H9 (cell line): Measurements from ENCODE around the gene CFAP97D1. TPM values are rescaled to one million over a fixed set of nuclear protein-coding genes. Genes with fewer than 3 reads are reported as not detected.

Experiments used
- DNase-seq: peaks from one replicate; pipeline ENCODE4 v3.0.0-alpha.2; 2017
- H2AFZ ChIP-seq: one replicate; pipeline ENCODE4 v1.6.1; 2013; ENCODE audit warnings: mild to moderate bottlenecking, low read length, control low read depth, moderate library complexity
- H2AK5ac ChIP-seq: 2 replicates; pipeline ENCODE4 v1.6.1; 2013; ENCODE audit warnings: low read length, control low read depth, mixed read lengths; ENCODE audit not compliant: insufficient read length
- H2BK120ac ChIP-seq: one replicate; pipeline ENCODE4 v1.6.1; 2013; ENCODE audit warnings: low read depth, mild to moderate bottlenecking, low read length, control low read depth, inconsistent platforms; ENCODE audit not compliant: poor library complexity, severe bottlenecking
- H2BK12ac ChIP-seq: 2 replicates; pipeline ENCODE4 v1.6.1; 2013; ENCODE audit warnings: low read length, control low read depth, mixed read lengths, low read depth; ENCODE audit not compliant: insufficient read length
- H2BK15ac ChIP-seq: 2 replicates; pipeline ENCODE4 v1.6.1; 2013; ENCODE audit warnings: low read depth, low read length, control low read depth
- H2BK20ac ChIP-seq: one replicate; pipeline ENCODE4 v1.6.1; 2013; ENCODE audit warnings: low read depth, mild to moderate bottlenecking, low read length, control low read depth, inconsistent platforms; ENCODE audit not compliant: poor library complexity, severe bottlenecking
- H2BK5ac ChIP-seq: 2 replicates; pipeline ENCODE4 v1.6.1; 2013; ENCODE audit warnings: low read length, control low read depth, mixed read lengths; ENCODE audit not compliant: insufficient read length
- H3K14ac ChIP-seq: 2 replicates; pipeline ENCODE4 v1.6.1; 2013; ENCODE audit warnings: low read length, control low read depth; ENCODE audit not compliant: insufficient read depth
- H3K18ac ChIP-seq: 2 replicates; pipeline ENCODE4 v1.6.1; 2013; ENCODE audit warnings: low read depth, mild to moderate bottlenecking, mixed read lengths, low read length, control low read depth; ENCODE audit not compliant: insufficient read length
- H3K23ac ChIP-seq: 2 replicates; pipeline ENCODE4 v1.6.1; 2013; ENCODE audit warnings: low read length, control low read depth, mixed read lengths, low read depth; ENCODE audit not compliant: insufficient read length
- H3K23me2 ChIP-seq: 2 replicates; pipeline ENCODE4 v1.6.1; 2013; ENCODE audit warnings: low read depth, mild to moderate bottlenecking, mixed read lengths, low read length, control low read depth; ENCODE audit not compliant: insufficient read length, poor library complexity, severe bottlenecking
- H3K27ac ChIP-seq: 2 replicates; pipeline ENCODE4 v1.5.1; 2013; ENCODE audit warnings: low read length, control low read depth, mixed read lengths, low read depth; ENCODE audit not compliant: insufficient read length
- H3K27me3 ChIP-seq: 2 replicates; pipeline ENCODE4 v1.6.1; 2013; ENCODE audit warnings: low read length, control low read depth, inconsistent platforms; ENCODE audit not compliant: insufficient read depth
- H3K4ac ChIP-seq: 2 replicates; pipeline ENCODE4 v1.6.1; 2013; ENCODE audit warnings: low read depth, mild to moderate bottlenecking, control low read depth, inconsistent platforms, low read length, moderate library complexity
- H3K4me1 ChIP-seq: 2 replicates; pipeline ENCODE4 v1.6.1; 2013; ENCODE audit warnings: low read length, control low read depth, inconsistent platforms; ENCODE audit not compliant: insufficient read depth
- H3K4me2 ChIP-seq: 2 replicates; pipeline ENCODE4 v1.6.1; 2013; ENCODE audit warnings: low read length, control low read depth, mixed read lengths; ENCODE audit not compliant: insufficient read length, insufficient read depth
- H3K56ac ChIP-seq: 2 replicates; pipeline ENCODE4 v1.6.1; 2013; ENCODE audit warnings: low read depth, mild to moderate bottlenecking, mixed read lengths, low read length, control low read depth; ENCODE audit not compliant: insufficient read length
- H3K79me1 ChIP-seq: 2 replicates; pipeline ENCODE4 v1.6.1; 2013; ENCODE audit warnings: low read depth, mild to moderate bottlenecking, moderate library complexity, low read length, control low read depth, inconsistent platforms; ENCODE audit not compliant: insufficient read depth, poor library complexity, severe bottlenecking
- H3K79me2 ChIP-seq: 2 replicates; pipeline ENCODE4 v1.6.1; 2013; ENCODE audit warnings: low read length, control low read depth, inconsistent platforms; ENCODE audit not compliant: insufficient read depth
- H3K9ac ChIP-seq: 2 replicates; pipeline ENCODE4 v1.6.1; 2013; ENCODE audit warnings: low read length, control low read depth, mixed read lengths; ENCODE audit not compliant: insufficient read length; ENCODE audit errors: extremely low read depth
- H3K9me3 ChIP-seq: one replicate; pipeline ENCODE4 v1.6.1; 2013; ENCODE audit warnings: low read depth, low read length, inconsistent platforms; ENCODE audit not compliant: control insufficient read depth
- H3T11ph ChIP-seq: one replicate; pipeline ENCODE4 v1.6.1; 2013; ENCODE audit warnings: mild to moderate bottlenecking, low read length, control low read depth, inconsistent platforms
- H4K20me1 ChIP-seq: one replicate; pipeline ENCODE4 v1.6.1; 2013; ENCODE audit not compliant: control insufficient read depth, insufficient read length, insufficient read depth
- H4K5ac ChIP-seq: 2 replicates; pipeline ENCODE4 v1.6.1; 2013; ENCODE audit warnings: low read depth, mild to moderate bottlenecking, mixed read lengths, low read length, control low read depth; ENCODE audit not compliant: insufficient read length
- H4K8ac ChIP-seq: replicated peaks from 2 replicates; pipeline ENCODE4 v1.6.1; 2013; ENCODE audit warnings: low read length, control low read depth, mixed read lengths, low read depth; ENCODE audit not compliant: insufficient read length
- H4K91ac ChIP-seq: 2 replicates; pipeline ENCODE4 v1.6.1; 2013; ENCODE audit warnings: low read depth, mild to moderate bottlenecking, moderate library complexity, mixed read lengths, low read length, control low read depth; ENCODE audit not compliant: insufficient read length
- H3K27ac Mint-ChIP-seq, 3 experiments: 2 replicates in 2 of 3; 3 replicates in 1 of 3; pipeline ENCODE4 v1.8.0; 2020 to 2021; ENCODE audit warnings: mixed read lengths in 3 of 3, mild to moderate bottlenecking in 1 of 3, moderate library complexity in 1 of 3
- H3K27me3 Mint-ChIP-seq: 2 replicates; pipeline ENCODE4 v1.8.0; 2021; ENCODE audit warnings: low read depth, mild to moderate bottlenecking, moderate library complexity, mixed read lengths
- H3K36me3 Mint-ChIP-seq, 3 experiments: 2 replicates in 2 of 3; 3 replicates in 1 of 3; pipeline ENCODE4 v1.8.0; 2020 to 2021; ENCODE audit warnings: low read depth in 3 of 3, mixed read lengths in 3 of 3; ENCODE audit not compliant: insufficient read depth in 1 of 3
- H3K4me1 Mint-ChIP-seq, 2 experiments: 2 replicates each; pipeline ENCODE4 v1.8.0; 2020; ENCODE audit warnings: mixed read lengths in 2 of 2
- H3K4me3 Mint-ChIP-seq, 2 experiments: 2 replicates in 1 of 2; 3 replicates in 1 of 2; pipeline ENCODE4 v1.8.0; 2020 to 2021; ENCODE audit warnings: mild to moderate bottlenecking in 2 of 2, mixed read lengths in 2 of 2, moderate library complexity in 1 of 2
- H3K9me3 Mint-ChIP-seq, 2 experiments: 2 replicates in 1 of 2; 3 replicates in 1 of 2; pipeline ENCODE4 v1.8.0; 2020; ENCODE audit warnings: mild to moderate bottlenecking in 2 of 2, mixed read lengths in 2 of 2, moderate library complexity in 1 of 2
- WGBS: extraction: QIAGEN DNeasy Blood & Tissue Kit; methylation state at CpG from one replicate; pipeline ENCODE4 v1.1.7; 2013; ENCODE audit warnings: missing lambda C conversion rate, low lambda C conversion rate, mixed read lengths; ENCODE audit not compliant: insufficient read length; ENCODE audit errors: extremely low coverage; 5-methylcytosine and 5-hydroxymethylcytosine counted together
- total RNA-seq: library from RNA; stranded (reverse); gene quantifications from 2 replicates; pipeline ENCODE4 v1.2.1, GENCODE V29; 2021
- TF ChIP-seq, protein P1 (sequence below): fragments of 200-600 bp; sonication (generic); conservative IDR thresholded peaks from 3 replicates; pipeline ENCODE4 v1.8.0; 2021; ENCODE audit warnings: antibody characterized with exemption, mild to moderate bottlenecking

CFAP97D1 gene
- total RNA-seq, 1 experiment from 2014 or later = not detected

- Histone ChIP-seq H3K79me2 (no peaks in the 10 kb centered on the region), H2BK15ac (no peak overlapping the region), H2AK5ac (no peak overlapping the region), H3K9me3 (no peaks in the 10 kb centered on the region), H3K9ac (no peak overlapping the region), H2AFZ (no peak overlapping the region), H4K5ac (no peak overlapping the region), H4K20me1 (no peaks in the 10 kb centered on the region), H3K23ac (no peak overlapping the region), H3K27me3 (no peaks in the 10 kb centered on the region), H4K91ac (no peak overlapping the region), H3K4me1 (no peaks in the 10 kb centered on the region), H2BK20ac (no peak overlapping the region), H2BK120ac (no peak overlapping the region), H3K18ac (no peak overlapping the region), H3K23me2 (no peaks in the 10 kb centered on the region), H3K79me1 (no peaks in the 10 kb centered on the region), H3K56ac (no peak overlapping the region), H3K4me2 (no peak overlapping the region), H3K4ac (no peak overlapping the region), H3K27ac (no peak overlapping the region), H4K8ac (no peak overlapping the region), H3K14ac (no peak overlapping the region), H2BK12ac (no peak overlapping the region), H3T11ph (no peak overlapping the region), H2BK5ac (no peak overlapping the region)
- no peaks in the 10 kb centered on the region for H3K9me3 Mint-ChIP-seq
- WGBS = no CpG with 5 or more reads among the region's 5 CpGs
- TF ChIP-seq, protein P1, sequence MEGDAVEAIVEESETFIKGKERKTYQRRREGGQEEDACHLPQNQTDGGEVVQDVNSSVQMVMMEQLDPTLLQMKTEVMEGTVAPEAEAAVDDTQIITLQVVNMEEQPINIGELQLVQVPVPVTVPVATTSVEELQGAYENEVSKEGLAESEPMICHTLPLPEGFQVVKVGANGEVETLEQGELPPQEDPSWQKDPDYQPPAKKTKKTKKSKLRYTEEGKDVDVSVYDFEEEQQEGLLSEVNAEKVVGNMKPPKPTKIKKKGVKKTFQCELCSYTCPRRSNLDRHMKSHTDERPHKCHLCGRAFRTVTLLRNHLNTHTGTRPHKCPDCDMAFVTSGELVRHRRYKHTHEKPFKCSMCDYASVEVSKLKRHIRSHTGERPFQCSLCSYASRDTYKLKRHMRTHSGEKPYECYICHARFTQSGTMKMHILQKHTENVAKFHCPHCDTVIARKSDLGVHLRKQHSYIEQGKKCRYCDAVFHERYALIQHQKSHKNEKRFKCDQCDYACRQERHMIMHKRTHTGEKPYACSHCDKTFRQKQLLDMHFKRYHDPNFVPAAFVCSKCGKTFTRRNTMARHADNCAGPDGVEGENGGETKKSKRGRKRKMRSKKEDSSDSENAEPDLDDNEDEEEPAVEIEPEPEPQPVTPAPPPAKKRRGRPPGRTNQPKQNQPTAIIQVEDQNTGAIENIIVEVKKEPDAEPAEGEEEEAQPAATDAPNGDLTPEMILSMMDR = no peak
- H3K27ac Mint-ChIP-seq = no peak overlapping the region
- no peak for DNase-seq
- no peaks in the 10 kb centered on the region for H3K27me3 Mint-ChIP-seq
- no peak overlapping the region for H3K4me3 Mint-ChIP-seq
- H3K4me1 Mint-ChIP-seq = peaks cover 3% of the 10 kb centered on the region in 2 experiments
- peaks cover 0 to 7% (median 0%) of the 10 kb centered on the region in 3 experiments; a peak in 4 of 7 replicates for H3K36me3 Mint-ChIP-seq
Measured at GRCh38 chr17:43818966-43819365, 38.7 kb downstream of the CFAP97D1 start.
